ENCODE results near the gene NR3C2. TPM values are rescaled to one million over a fixed set of nuclear protein-coding genes. Genes with fewer than 3 reads are reported as not detected.

The NR3C2 gene
- total and polyA plus RNA-seq, 10 of the 15 experiments (the other 5 are each of a cell fraction or from before 2014, with no cell fraction given), result 0.05 to 0.11 (median 0.08) TPM; not detected in 4

DNA sequence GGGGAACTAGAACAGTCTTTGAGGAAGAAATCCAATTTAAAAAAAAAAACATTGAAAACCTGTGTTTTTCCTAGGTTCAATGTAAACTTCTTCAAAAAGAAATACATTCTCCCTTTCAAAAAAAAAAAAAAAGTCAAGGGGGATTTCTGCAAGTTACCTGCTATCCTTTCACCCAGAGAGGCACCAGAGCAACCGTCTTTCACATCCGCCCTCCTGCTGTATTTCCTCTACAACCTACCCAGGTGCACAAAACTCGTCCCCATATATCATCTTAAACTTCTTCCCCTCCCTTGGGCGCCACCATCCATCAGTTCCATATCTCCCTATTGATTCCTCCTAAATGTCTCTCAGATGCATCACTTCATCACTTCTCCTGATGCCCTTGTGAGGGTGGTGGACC is 74.5 kb downstream of the NR3C2 start:
- no peaks in the 10 kb centered on the region for H3K9me3 ChIP-seq (replicated peaks; ENCODE audit: control insufficient read depth, insufficient read depth, low read length)
- POLR2A ChIA-PET, result no interaction called here
- no peak overlapping the region for H3K9ac ChIP-seq (ENCODE audit: control insufficient read depth, insufficient read depth, low read length)
- intact Hi-C loops (cut with micrococcal nuclease; ENCODE audit: unreplicated experiment), result no loop called here
- SMC1A ChIA-PET (ENCODE audit: uncharacterized antibody, unreplicated experiment), result interaction anchor here (0.7 to 1.9 kb wide), 3 partner anchors 14 to 551 kb away, joined by 3 to 5 read pairs (median 3); no protein-coding TSS in a partner anchor
- H3K4me1 ChIP-seq (ENCODE audit: control insufficient read depth, insufficient read depth, low read length), result no peaks in the 10 kb centered on the region
- in situ Hi-C loops (cut with MboI), result no loop called here
- no peak for TF ChIP-seq NBN (IDR thresholded peaks at IDR 0.05)
- no TSS peak for BruUV-seq (replicated peaks)
- H3K27me3 ChIP-seq (replicated peaks in 1 of 2; ENCODE audit: control insufficient read depth in 2 of 2, insufficient read depth in 2 of 2, low read length in 1 of 2), result no peaks in the 10 kb centered on the region
- no peak for ATAC-seq
- H3K4me2 ChIP-seq (ENCODE audit: control insufficient read depth, insufficient read depth), result no peak overlapping the region
- H3K36me3 ChIP-seq (ENCODE audit: control insufficient read depth in 2 of 2, insufficient read depth in 2 of 2, low read length in 1 of 2), result no peaks in the 10 kb centered on the region
- no peaks in the 10 kb centered on the region for H4K20me1 ChIP-seq (ENCODE audit: control insufficient read depth, insufficient read depth)
- CTCF ChIA-PET, result interaction anchor here (1.4 kb wide), 1 partner anchor 12 kb away, joined by 3 read pairs; no protein-coding TSS in a partner anchor
- H2AFZ ChIP-seq (ENCODE audit: control insufficient read depth, low read depth, low read length), result no peak overlapping the region
- FAIRE-seq, result no peak
- no peaks in the 10 kb centered on the region for H3K79me2 ChIP-seq (ENCODE audit: control insufficient read depth, insufficient read depth, low read length)
- DNase-seq (ENCODE audit: low read depth, low spot score), result no peak
- WGBS (ENCODE audit: insufficient coverage, insufficient replicate concordance, low lambda C conversion rate, missing lambda C conversion rate), result 44% methylated on average over 4 of the region's 4 CpGs
- no peak overlapping the region for H3K4me3 ChIP-seq
- RAD21 ChIA-PET (ENCODE audit: unreplicated experiment), result no interaction called here
- H3K27ac ChIP-seq (ENCODE audit: control insufficient read depth, insufficient read depth), result no peak overlapping the region

DNA sequence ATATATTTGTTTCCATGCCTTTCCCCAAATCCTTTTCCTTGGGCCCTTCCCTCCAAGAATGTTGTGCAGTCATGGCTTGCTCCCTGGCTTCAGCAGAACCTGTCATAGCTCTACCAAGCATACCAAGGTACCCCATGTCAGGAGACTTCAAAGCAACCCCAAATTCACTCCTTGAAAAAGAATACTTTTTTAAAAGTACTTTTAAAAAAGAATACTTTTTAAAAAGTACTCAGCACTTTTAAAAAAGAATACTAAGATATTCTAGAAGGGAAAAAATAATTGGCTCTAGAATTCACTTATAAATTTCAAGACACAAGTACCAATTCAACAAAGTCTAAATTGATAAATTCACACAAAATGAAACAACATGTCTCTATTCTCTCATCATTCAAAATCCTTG is 76.0 kb downstream of the NR3C2 start:
- ATAC-seq, result no peak
- intact Hi-C loops (cut with micrococcal nuclease; ENCODE audit: unreplicated experiment) (no loop called here), in situ Hi-C loops (cut with MboI) (no loop called here)
- no peak for FAIRE-seq
- Histone ChIP-seq H3K9ac (ENCODE audit: control insufficient read depth, insufficient read depth, low read length) (no peak overlapping the region), H3K27me3 (replicated peaks in 1 of 2; ENCODE audit: control insufficient read depth in 2 of 2, insufficient read depth in 2 of 2, low read length in 1 of 2) (no peaks in the 10 kb centered on the region), H3K4me1 (ENCODE audit: control insufficient read depth, insufficient read depth, low read length) (no peaks in the 10 kb centered on the region), H2AFZ (ENCODE audit: control insufficient read depth, low read depth, low read length) (no peak overlapping the region), H3K4me2 (ENCODE audit: control insufficient read depth, insufficient read depth) (no peak overlapping the region), H4K20me1 (ENCODE audit: control insufficient read depth, insufficient read depth) (no peaks in the 10 kb centered on the region), H3K9me3 (replicated peaks; ENCODE audit: control insufficient read depth, insufficient read depth, low read length) (no peaks in the 10 kb centered on the region), H3K36me3 (ENCODE audit: control insufficient read depth in 2 of 2, insufficient read depth in 2 of 2, low read length in 1 of 2) (no peaks in the 10 kb centered on the region), H3K27ac (ENCODE audit: control insufficient read depth, insufficient read depth) (no peak overlapping the region), H3K79me2 (ENCODE audit: control insufficient read depth, insufficient read depth, low read length) (no peaks in the 10 kb centered on the region), H3K4me3 (no peak overlapping the region)
- POLR2A ChIA-PET, result no interaction called here
- SMC1A ChIA-PET (ENCODE audit: uncharacterized antibody, unreplicated experiment), result interaction anchor here (1.9 kb wide), 1 partner anchor 15 kb away, joined by 5 read pairs; no protein-coding TSS in a partner anchor
- no TSS peak for BruUV-seq (replicated peaks)
- TF ChIP-seq NBN (IDR thresholded peaks at IDR 0.05) (no peak), SUZ12 (IDR thresholded peaks at IDR 0.05; ENCODE audit: unreplicated experiment) (no peak), SPI1 (IDR thresholded peaks at IDR 0.05; ENCODE audit: borderline replicate concordance, insufficient read depth, low read depth, low read length) (no peak), GATAD2B (conservative IDR thresholded peaks at IDR 0.05; ENCODE audit: low read depth) (no peak), STAT3 (IDR thresholded peaks at IDR 0.05; ENCODE audit: low read depth, low read length) (no peak), SIX5 (IDR thresholded peaks at IDR 0.05; ENCODE audit: low read depth, low read length, severe bottlenecking) (no peak), FOXK2 (IDR thresholded peaks at IDR 0.05) (no peak)
- CTCF ChIA-PET, result interaction anchor here (1.4 kb wide), 1 partner anchor 11 kb away, joined by 3 read pairs; no protein-coding TSS in a partner anchor
- no peak for DNase-seq (ENCODE audit: low read depth, low spot score)
- RAD21 ChIA-PET (ENCODE audit: unreplicated experiment), result no interaction called here
